Stimulated activated CD4-positive, alpha-beta T cell treated with anti-CD3 and anti-CD28 coated beads, TNF-alpha, amount 100 ng/mL, for 4 hours (primary cell): ENCODE measurements around the gene RERG.

Experiments
- DNase-seq, 3 experiments: peaks; one replicate each; pipeline ENCODE4 v3.0.0-alpha.2; 2020; ENCODE audit warnings: low read depth in 3 of 3

The RERG gene

GRCh38 chr12:15218794-15219193 lies 2.4 kb downstream of the RERG start:
- DNase-seq, result no peak

- no peak for DNase-seq
Measured at GRCh38 chr12:15216036-15216889, 5.0 kb downstream of the RERG start.

GRCh38 chr12:15214851-15215601 lies 6.2 kb downstream of the RERG start:
- DNase-seq, result no peak

- DNase-seq, result no peak
Measured at GRCh38 chr12:15212930-15213329, 8.3 kb downstream of the RERG start.

- no peak for DNase-seq
Measured at GRCh38 chr12:15209782-15210181, 11.4 kb downstream of the RERG start.

GRCh38 chr12:15208871-15209656 lies 12.2 kb downstream of the RERG start:
- no peak for DNase-seq

- no peak for DNase-seq
Measured at GRCh38 chr12:15208140-15208539, 13.1 kb downstream of the RERG start.

GRCh38 chr12:15206831-15207389 lies 14.3 kb downstream of the RERG start:
- DNase-seq, result no peak

GRCh38 chr12:15206338-15206737 lies 14.9 kb downstream of the RERG start:
- DNase-seq, result no peak

- no peak for DNase-seq
Measured at GRCh38 chr12:15205341-15206010, 15.7 kb downstream of the RERG start.

GRCh38 chr12:15201456-15201855 lies 19.8 kb downstream of the RERG start:
- DNase-seq, result no peak

- no peak for DNase-seq
Measured at GRCh38 chr12:15201056-15201455, 20.2 kb downstream of the RERG start.

- no peak for DNase-seq
Measured at GRCh38 chr12:15200641-15201040, 20.6 kb downstream of the RERG start.

- DNase-seq, result no peak
Measured at GRCh38 chr12:15199930-15200329, 21.3 kb downstream of the RERG start.

- DNase-seq, result no peak
Measured at GRCh38 chr12:15196678-15197505, 24.3 kb downstream of the RERG start.

- no peak for DNase-seq
Measured at GRCh38 chr12:15196221-15196620, 25.0 kb downstream of the RERG start.

- DNase-seq, result no peak
Measured at GRCh38 chr12:15194456-15195368, 26.5 kb downstream of the RERG start.

- no peak for DNase-seq
Measured at GRCh38 chr12:15193946-15194345, 27.3 kb downstream of the RERG start.

GRCh38 chr12:15192720-15193119 lies 28.5 kb downstream of the RERG start:
- no peak for DNase-seq
